ENCODE measurements around the gene ENOX1.

- TF ChIP-seq, protein P1, sequence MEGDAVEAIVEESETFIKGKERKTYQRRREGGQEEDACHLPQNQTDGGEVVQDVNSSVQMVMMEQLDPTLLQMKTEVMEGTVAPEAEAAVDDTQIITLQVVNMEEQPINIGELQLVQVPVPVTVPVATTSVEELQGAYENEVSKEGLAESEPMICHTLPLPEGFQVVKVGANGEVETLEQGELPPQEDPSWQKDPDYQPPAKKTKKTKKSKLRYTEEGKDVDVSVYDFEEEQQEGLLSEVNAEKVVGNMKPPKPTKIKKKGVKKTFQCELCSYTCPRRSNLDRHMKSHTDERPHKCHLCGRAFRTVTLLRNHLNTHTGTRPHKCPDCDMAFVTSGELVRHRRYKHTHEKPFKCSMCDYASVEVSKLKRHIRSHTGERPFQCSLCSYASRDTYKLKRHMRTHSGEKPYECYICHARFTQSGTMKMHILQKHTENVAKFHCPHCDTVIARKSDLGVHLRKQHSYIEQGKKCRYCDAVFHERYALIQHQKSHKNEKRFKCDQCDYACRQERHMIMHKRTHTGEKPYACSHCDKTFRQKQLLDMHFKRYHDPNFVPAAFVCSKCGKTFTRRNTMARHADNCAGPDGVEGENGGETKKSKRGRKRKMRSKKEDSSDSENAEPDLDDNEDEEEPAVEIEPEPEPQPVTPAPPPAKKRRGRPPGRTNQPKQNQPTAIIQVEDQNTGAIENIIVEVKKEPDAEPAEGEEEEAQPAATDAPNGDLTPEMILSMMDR (IDR thresholded peaks at IDR 0.05): no peak
- no peak for TF ChIP-seq ZFX (IDR thresholded peaks at IDR 0.05; ENCODE audit: borderline replicate concordance)
These were observed 132.8 kb downstream of the ENOX1 start for GRCh38 chr13:43653980-43654379.
